ENCODE results near the gene CCDC171.

DNA sequence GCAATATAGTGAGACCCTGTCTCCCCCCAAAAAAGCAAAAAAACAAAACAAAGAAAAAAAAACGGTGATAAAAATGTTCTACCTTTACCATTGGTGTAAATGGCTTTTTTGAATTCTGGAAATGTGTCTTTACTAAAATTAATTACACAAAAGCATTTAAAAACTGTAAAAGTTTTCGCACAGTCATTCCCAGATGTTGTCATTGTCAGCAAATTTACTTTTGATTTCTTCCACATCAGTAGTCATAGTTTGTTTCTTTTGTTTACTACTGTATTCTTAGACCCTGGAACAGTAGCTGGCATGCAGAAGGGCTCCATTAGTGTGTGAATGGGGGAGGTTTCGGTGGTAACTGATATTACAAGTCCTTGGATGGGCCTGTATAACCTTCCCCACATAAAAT lies 39.5 kb downstream of the CCDC171 start:
- TF ChIP-seq EZH2 (IDR thresholded peaks at IDR 0.05), result no peak
- no peak for TF ChIP-seq FOXP2 (optimal IDR thresholded peaks at IDR 0.05; ENCODE audit: control extremely low read depth, extremely low read length, insufficient read depth)
- TF ChIP-seq POLR2AphosphoS5 (IDR thresholded peaks at IDR 0.05; ENCODE audit: borderline replicate concordance, low read depth, low read length), result no peak

Data from SK-N-MC (cell line).